Glomerular endothelial cell (primary cell): ENCODE data around the gene SDCCAG8. TPM values are rescaled to one million over a fixed set of nuclear protein-coding genes. Genes with fewer than 3 reads are reported as not detected.
A peak's percentile ranks its signal among the peaks of the same experiment; 100 is the strongest.

Experiments used
- DNase-seq: peaks from one replicate; pipeline ENCODE4 v3.0.0-alpha.2; 2011; ENCODE audit warnings: low read depth, low spot score; ENCODE audit errors: extremely low read depth
- total RNA-seq: library from RNA; depleted of rRNA; stranded (reverse); fragments of >200 nt; gene quantifications from 2 replicates; pipeline ENCODE4 v1.2.3, GENCODE V29; 2015

Gene SDCCAG8
- total RNA-seq, 1 donor from 2014 or later = 37.5 TPM

GRCh38 chr1:243449373-243449772 lies 193.5 kb downstream of the SDCCAG8 start:
- no peak for DNase-seq

DNA sequence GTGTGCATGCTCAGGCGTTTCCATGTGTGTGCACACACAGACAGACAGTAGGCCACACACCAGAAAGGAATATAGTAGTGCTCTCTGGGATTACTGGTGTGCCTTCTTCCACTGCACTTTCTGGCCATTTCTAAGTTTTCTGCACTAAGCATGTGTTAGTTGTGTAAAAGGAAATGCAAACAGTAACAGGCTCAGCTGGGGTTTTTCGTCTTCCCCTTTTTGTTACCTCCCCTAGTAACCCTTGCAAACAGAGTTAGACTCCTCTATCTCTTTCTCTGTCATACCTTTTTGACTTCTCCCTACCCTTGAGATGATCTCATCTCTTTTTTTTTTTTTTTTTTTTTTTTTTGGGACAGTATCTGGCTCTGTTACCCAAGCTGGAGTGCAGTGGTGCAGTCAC lies 196.3 kb downstream of the SDCCAG8 start:
- DNase-seq = no peak

- DNase-seq = no peak
Measured at GRCh38 chr1:243454328-243454997, 198.6 kb downstream of the SDCCAG8 start.

DNA sequence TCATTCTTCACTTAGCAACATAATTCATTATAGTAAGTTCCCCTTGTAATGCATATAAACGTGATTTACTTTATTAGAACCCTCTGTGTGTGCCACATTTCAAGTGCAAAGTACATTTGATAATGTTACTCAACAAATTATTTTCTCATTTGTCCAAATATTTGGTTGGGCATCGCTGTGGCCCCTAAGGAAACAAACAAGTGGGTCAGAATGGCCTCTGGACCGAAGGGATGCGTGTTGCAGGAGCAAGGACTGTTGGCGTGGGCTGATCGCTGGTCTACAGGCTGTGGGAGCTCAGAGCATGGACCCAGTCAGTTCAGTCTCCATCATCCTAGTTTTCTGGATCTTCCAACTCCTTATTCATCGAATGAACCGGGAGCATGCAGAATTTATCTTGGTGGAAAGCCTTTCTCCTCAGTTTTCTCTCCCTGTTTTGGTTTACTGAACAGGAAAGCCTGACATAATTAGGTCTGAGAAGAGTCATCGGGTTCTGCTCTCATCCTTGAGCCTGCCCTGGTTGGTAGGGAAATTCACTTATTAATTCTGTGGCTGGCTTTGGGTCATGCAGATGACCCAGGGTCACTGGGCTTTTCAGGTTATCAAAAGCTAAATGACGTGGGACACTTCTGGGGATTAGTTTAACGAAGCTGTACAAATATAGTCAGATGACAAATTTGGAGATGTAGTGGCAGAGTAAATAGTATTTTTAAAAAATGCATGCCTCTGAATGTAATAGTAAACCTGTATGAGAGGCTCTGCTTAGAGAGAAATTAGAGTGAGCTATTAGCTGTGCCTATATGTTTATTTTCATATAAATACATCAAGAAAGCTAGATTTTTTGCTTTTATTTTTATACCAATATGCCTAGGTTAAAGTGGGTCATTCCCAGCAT lies 200.2 kb downstream of the SDCCAG8 start:
- no peak for DNase-seq

GRCh38 chr1:243457363-243457982 lies 201.6 kb downstream of the SDCCAG8 start:
- no peak for DNase-seq

DNA sequence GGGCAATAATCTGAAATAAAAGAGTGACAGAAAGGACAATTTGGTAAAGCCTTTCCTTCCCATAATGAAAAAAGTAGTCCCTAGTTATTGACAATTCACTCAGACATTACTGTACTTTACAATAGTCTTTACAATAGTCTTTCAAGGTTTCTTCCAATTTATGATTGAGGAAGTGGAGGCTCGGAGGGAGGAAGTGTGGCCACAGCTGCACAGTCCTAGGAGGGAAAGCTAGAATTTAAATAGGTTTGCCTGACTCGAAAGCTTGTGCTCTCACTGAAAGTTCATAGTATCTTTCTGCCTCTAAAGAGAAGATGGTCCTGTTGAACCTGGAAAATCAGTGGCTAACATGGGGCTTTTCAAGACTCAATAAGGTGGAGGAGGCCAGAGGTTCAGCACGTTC lies 203.2 kb downstream of the SDCCAG8 start:
- no peak for DNase-seq

DNA sequence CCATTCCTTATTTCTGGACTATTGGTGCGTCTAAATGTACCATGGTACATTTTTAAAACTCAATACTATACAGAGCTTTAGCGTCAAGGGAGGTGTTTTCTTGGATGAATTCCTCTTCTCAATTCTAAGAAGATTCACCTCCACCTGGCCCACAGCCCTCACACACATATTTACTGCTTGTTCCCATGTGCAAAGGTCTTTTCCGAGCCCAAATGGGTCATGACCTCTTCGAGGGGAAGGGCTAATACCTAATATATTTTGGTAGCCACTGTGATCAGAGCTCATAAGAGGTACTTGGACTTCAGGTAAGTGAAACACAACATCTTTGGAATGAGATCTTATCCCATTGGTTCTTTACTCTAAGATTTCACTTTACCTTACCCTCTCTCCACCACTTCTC lies 205.9 kb downstream of the SDCCAG8 start:
- DNase-seq = no peak

DNA sequence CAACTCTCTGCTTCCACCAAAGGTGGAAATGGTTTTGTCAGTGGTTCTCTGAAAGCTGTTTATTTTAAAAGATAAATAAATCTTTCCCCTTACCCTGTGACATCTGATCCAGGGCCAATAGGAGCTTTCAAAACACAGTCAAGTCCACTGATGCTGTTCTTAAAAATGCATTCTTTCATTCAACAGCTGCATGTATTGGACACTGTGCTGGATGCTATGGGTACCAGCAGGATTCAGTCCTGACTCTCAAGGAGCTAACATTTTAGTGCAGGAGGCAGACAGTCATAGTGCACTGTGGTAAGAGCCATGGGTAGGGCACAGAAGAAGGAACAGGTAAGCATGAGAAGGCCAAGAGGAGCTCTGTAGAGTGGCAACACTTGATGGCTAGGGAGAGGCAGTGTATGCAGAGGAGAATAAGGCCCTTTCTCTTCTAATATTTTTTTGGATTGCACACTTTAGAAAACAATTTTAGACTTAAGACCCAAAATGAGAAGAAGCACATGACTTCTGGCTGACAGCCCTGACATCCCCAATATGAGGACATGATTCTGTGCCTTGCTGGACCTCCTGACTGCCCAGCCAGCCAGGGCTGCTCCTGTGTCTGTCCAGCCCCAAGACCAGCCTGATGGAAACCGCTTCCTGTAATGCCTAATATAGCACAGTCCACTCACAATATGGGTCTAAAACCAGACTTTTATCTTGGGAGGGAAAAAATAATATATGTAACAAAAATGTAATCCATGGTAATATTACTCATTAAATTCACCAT lies 207.3 kb downstream of the SDCCAG8 start:
- no peak for DNase-seq

GRCh38 chr1:243465081-243465480 lies 209.2 kb downstream of the SDCCAG8 start:
- DNase-seq = no peak

GRCh38 chr1:243465738-243466137 lies 209.9 kb downstream of the SDCCAG8 start:
- no peak for DNase-seq

GRCh38 chr1:243469497-243469896 lies 213.7 kb downstream of the SDCCAG8 start:
- DNase-seq = no peak

DNA sequence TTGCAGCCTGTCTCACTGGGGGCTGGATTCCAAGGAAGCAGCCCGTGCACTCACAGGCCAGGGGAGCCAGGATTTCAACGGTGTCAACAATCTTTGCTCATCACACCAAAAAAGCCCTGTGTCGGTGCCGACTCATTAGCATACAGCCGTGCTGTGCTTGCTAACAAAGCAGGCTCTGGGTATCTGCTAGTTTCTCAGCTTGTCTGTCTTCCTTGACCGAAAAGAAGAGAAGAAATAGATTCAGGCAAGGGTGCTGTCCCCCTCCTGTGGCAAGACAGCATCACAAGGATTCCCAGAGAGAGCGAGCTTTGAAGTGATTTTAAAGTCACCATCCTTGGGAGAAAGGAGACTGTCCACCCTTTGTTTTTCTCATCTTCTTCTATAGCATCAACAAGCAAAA lies 214.7 kb downstream of the SDCCAG8 start:
- no peak for DNase-seq

DNA sequence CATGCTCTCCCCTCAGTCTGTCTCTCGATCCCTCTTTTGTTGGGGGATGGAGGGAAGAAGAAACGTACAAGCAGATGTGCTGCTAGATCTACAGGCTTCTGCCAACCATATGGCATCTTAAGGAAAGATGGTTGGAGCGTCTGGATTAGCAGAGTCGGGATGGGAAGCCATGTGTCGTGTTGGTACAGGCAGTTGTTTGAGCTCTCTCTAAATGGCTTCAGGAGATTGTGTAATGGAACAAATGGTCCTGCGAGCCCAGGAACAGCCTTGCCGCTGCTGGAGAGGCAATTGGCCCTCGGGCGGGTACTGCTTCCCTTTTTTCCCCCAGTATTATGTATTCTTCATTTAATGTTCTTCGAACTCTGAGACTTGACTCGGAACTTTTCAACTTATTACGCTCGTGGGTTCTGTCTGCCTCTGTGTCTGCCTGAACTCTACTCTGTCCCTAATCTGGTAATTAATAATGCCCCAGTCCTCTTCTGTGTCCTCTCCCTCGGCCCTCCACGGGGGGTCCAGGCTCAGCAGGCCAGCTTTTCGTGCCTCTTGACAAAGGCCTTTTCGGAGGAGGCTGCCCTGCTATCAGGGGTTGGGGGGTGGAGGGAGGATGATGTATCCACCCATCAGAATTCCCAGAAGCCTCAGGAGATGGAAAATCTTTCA lies 215.3 kb downstream of the SDCCAG8 start:
- DNase-seq = no peak

DNA sequence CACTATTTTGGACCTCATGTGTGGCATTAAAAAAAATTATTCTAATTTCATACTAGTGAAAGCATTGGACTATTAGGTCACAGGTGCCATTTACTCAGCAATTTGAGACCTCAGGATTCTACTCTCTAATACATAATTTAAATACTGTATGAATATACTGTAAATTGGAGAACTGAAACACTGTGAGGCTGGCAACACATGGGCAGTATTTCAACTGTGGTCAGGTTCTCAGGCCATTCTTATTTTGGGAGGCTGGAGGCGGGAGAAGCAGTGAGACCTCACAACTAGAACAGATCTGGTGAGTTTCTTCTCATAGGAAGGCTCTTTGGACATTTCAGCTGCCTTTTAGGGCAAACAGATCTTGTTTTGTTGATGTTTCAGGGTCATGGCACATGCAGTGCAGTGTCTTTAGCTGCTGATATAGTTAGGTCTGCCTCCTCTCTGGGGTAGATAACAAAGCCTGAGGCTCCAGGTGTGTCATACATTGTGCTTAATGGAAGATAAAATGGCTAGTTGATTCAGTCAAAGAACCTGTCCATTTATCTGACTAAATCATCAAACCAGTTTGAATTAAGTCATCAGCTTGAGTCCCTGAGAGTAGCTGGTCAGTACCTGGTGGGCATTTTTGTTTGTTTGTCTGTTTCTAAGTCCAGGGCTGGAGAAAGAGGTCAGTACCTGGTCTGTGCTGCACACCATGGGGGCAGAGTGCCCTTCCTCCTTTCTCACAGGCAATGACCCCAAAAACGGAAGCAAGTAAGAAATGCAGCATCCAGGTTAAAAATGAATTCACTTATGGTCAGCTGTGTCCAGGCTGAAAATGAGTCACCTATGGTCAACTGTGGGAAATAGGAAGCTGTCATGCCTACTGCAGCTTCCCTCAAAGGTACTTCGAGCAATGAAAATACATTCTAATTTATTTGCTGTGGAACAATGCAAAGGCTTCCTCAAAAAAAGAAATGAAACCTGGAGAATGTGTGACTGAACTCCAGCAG lies 216.2 kb downstream of the SDCCAG8 start:
- peak; percentile 16 for DNase-seq

DNA sequence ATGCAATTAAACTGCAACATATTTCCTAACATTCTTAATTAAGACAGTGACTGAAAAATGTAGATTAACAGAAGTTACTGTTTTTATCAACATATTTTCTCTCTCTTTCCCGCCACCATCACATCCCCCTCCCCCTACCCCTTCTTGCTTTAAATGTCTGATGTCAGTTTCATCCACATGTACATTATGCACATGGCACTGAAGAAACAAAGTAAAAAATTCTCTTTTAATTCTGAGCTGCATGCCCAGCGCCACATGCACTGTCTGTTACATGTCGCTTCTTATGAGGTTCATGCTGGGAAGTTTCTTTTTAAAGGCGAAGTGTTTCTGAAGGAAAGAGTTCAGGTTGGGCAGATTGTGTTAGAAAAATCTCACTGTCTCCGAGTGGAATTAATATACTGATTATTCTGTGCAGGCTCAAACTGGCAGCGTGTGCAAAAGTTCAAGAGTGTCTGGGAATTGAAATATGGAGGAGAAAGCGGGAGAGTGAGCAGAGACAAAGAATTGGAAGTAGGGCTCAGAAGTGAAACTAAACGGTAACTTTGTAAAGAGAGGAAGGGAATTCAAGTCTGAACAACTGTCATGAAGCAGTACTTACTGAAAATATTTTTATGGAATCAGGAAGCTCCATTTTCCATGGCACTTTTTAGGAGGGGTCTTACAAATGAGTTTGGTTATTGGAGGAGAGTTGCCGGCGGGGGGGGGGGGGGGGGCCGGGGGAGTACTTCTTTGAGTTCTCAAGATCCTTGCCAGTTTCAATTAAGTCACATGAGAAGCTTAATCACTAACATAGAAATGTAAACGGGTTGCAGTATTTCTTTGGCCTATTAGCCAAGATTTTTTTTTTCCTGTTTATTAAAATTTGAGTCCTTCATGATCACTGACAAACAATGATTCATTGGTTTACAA lies 217.6 kb downstream of the SDCCAG8 start:
- DNase-seq = no peak

DNA sequence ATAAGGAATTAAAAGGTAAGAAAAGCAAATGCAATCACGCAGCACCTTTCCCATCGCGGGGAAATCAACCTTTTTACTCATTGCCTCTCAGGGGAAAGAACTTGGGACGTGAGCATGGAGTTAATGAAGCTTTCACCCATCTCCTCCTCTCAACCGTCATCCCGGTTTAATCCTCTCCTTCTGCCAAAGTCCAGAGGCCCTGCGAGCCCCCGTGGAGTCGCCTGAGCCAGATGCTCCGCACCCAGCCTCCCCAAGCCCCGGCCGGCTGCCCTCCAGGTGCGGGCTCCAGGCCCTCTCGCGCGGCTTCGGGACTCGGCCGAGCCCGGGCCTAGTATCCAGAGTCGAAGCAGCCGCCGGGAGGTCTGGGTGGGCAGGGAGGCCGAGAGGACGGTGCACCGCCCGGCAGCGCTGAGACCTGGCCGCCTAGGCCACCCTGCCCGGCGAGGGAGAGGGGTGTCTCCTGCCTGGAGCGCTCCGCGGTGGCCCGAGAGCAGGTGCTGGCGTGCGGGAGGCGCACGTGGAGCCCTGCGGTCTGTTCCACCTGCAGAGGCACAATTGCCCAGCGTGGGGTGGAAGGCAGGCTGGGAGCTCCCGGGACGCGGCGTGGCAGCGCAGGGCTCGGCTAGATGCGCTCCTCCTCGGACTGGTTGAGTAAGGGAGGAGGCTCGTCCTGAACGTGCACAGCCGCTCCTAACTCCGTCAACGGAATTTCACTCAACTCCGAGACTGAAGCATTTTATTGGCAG lies 218.5 kb downstream of the SDCCAG8 start:
- DNase-seq = no peak

DNA sequence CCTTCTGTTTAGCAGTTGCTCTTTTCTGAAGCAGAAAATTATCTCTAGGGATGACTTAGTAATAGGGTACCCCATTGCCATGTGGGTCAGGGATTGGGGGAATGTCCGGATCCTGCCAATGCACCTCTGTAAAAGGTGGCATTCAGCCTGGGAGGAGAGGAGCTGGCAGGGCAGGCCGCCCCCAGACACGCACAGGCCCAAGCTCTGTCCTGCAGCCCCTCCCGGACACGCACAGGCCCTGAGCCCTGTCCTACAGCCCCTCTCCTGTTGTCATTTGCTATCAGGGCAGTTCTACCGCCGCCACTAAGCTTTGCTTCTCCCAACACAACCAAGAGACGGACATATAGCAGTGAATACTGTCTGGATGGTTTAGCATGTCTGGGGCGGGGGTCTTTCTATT lies 219.1 kb downstream of the SDCCAG8 start:
- DNase-seq = no peak

- no peak for DNase-seq
Measured at GRCh38 chr1:243475966-243476365, 220.1 kb downstream of the SDCCAG8 start.
